Mucosa of stomach (tissue), 1 donor: ENCODE measurements around the gene HSPA4L.

Experiments
- H3K27me3 ChIP-seq: one replicate; pipeline ENCODE4 v1.7.0; 2013; ENCODE audit warnings: mild to moderate bottlenecking, low read length; ENCODE audit not compliant: control insufficient read depth, insufficient read depth
- H3K36me3 ChIP-seq: one replicate; pipeline ENCODE4 v1.7.0; 2013; ENCODE audit warnings: low read length; ENCODE audit not compliant: control insufficient read depth, insufficient read depth
- H3K4me1 ChIP-seq: one replicate; pipeline ENCODE4 v1.7.0; 2013; ENCODE audit warnings: mild to moderate bottlenecking, low read length; ENCODE audit not compliant: control insufficient read depth, insufficient read depth
- H3K4me3 ChIP-seq: one replicate; pipeline ENCODE4 v1.7.0; 2013; ENCODE audit warnings: low read length
- H3K9ac ChIP-seq: one replicate; pipeline ENCODE4 v1.7.0; 2013; ENCODE audit warnings: mild to moderate bottlenecking, low read length, moderate library complexity
- H3K9me3 ChIP-seq: one replicate; pipeline ENCODE4 v1.7.0; 2013; ENCODE audit warnings: mild to moderate bottlenecking, low read length, moderate library complexity; ENCODE audit not compliant: control insufficient read depth
- donor health status: Pancreatic carcinoma.

Gene HSPA4L

GRCh38 chr4:127791391-127791790 lies 9.3 kb downstream of the HSPA4L start:
- H3K36me3 ChIP-seq = no peaks in the 10 kb centered on the region
- no peaks in the 10 kb centered on the region for H3K9me3 ChIP-seq
- H3K27me3 ChIP-seq = no peaks in the 10 kb centered on the region
- no peak overlapping the region for H3K9ac ChIP-seq
- H3K4me3 ChIP-seq = no peak overlapping the region
- H3K4me1 ChIP-seq = no peaks in the 10 kb centered on the region

DNA sequence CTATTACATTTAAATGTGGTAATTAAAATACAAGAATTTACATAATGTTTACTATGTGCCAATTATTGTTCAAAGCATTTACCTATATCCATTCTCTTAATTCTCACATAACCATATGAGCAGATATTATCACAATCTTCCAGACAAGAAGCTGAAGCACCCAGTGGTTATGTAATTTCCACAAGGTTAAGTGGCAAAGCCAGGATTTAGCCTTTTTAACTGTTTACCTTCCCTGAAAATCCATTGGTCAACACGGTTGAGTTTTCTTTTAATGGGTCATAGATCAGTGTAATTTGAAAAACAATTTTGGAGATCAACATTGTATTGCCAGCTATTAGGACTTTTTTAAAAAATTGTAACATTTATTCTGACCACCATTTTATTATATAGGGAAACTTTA lies 11.4 kb downstream of the HSPA4L start:
- no peak overlapping the region for H3K9ac ChIP-seq
- H3K4me3 ChIP-seq = no peak overlapping the region
- no peaks in the 10 kb centered on the region for H3K27me3 ChIP-seq
- H3K9me3 ChIP-seq = no peaks in the 10 kb centered on the region
- no peaks in the 10 kb centered on the region for H3K4me1 ChIP-seq
- no peaks in the 10 kb centered on the region for H3K36me3 ChIP-seq

GRCh38 chr4:127799711-127800110 lies 17.6 kb downstream of the HSPA4L start:
- Histone ChIP-seq H3K4me1 (no peaks in the 10 kb centered on the region), H3K4me3 (no peak overlapping the region), H3K36me3 (no peaks in the 10 kb centered on the region), H3K9ac (no peak overlapping the region), H3K9me3 (no peaks in the 10 kb centered on the region), H3K27me3 (no peaks in the 10 kb centered on the region)

- H3K36me3 ChIP-seq = no peaks in the 10 kb centered on the region
- H3K9ac ChIP-seq = no peak overlapping the region
- H3K9me3 ChIP-seq = no peaks in the 10 kb centered on the region
- H3K4me1 ChIP-seq = no peaks in the 10 kb centered on the region
- H3K4me3 ChIP-seq = no peak overlapping the region
- no peaks in the 10 kb centered on the region for H3K27me3 ChIP-seq
Measured at GRCh38 chr4:127809173-127809800, 27.2 kb downstream of the HSPA4L start.

DNA sequence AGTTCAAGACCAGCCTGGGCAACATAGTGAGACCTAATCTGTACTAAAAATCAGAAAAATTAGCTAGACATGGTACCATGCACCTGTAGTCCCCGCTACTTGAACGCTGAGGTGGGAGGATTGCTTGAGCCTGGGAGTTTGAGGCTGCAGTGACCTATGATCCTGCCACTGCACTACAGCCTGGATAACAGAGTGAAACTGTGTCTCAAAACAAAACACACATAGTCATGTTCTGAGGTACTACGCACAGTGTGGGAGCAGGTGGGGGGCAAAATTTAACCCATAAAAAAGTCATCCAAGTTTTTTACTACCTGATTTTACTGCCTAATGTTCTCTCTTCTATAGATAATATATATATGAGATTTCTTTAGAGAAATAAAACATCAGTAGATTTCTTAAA lies 28.4 kb downstream of the HSPA4L start:
- no peak overlapping the region for H3K9ac ChIP-seq
- no peaks in the 10 kb centered on the region for H3K9me3 ChIP-seq
- H3K4me3 ChIP-seq = no peak overlapping the region
- H3K36me3 ChIP-seq = no peaks in the 10 kb centered on the region
- H3K4me1 ChIP-seq = no peaks in the 10 kb centered on the region
- H3K27me3 ChIP-seq = no peaks in the 10 kb centered on the region

DNA sequence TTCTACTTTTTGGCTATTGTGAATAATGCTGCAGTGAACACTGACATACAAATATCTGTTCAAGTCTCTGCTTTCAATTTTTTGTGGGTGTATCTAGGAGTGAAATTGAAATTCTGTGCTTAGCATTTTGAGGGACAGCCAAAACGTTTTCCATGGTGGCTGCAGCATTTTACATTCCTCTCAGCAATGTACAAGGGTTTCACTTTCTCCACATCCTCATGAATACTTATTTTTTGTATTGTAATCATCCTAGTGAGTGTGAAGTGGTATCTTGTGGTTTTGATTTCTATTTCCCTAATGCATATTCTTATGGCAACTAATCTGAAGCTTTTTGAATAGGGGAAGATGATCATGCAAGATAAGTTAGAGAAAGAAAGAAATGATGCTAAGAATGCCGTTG lies 40.3 kb downstream of the HSPA4L start:
- Histone ChIP-seq H3K36me3 (no peaks in the 10 kb centered on the region), H3K4me1 (no peaks in the 10 kb centered on the region), H3K9me3 (no peaks in the 10 kb centered on the region), H3K4me3 (no peak overlapping the region), H3K27me3 (no peaks in the 10 kb centered on the region), H3K9ac (no peak overlapping the region)

GRCh38 chr4:127828121-127828520 lies 46.0 kb downstream of the HSPA4L start:
- Histone ChIP-seq H3K4me3 (no peak overlapping the region), H3K9ac (no peak overlapping the region), H3K4me1 (no peaks in the 10 kb centered on the region), H3K36me3 (no peaks in the 10 kb centered on the region), H3K27me3 (no peaks in the 10 kb centered on the region), H3K9me3 (no peaks in the 10 kb centered on the region)

DNA sequence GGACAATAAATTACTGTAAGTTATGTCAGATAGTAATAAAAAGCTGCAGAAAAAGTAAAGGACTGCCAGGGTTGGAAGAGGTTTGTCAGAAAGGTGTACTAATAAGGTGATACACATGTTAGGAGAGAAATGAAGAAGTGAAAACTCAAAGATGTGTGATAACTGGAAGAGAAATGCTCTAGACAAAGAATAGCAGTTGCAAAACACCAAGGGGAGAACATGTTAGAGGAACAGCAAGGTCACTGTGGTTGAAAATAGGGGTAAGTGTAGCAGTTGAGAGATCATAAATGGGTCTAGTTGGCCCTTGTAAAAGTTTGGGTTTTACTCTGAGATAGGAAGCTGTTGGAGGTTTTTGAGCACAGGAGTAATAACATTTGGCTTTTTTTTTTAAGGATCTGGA lies 46.9 kb downstream of the HSPA4L start:
- H3K36me3 ChIP-seq = no peaks in the 10 kb centered on the region
- no peaks in the 10 kb centered on the region for H3K9me3 ChIP-seq
- no peaks in the 10 kb centered on the region for H3K4me1 ChIP-seq
- H3K27me3 ChIP-seq = no peaks in the 10 kb centered on the region
- H3K9ac ChIP-seq = no peak overlapping the region
- H3K4me3 ChIP-seq = no peak overlapping the region

GRCh38 chr4:127832585-127832984 lies 50.5 kb downstream of the HSPA4L start:
- no peaks in the 10 kb centered on the region for H3K9me3 ChIP-seq
- no peak overlapping the region for H3K4me3 ChIP-seq
- no peak overlapping the region for H3K9ac ChIP-seq
- no peaks in the 10 kb centered on the region for H3K27me3 ChIP-seq
- no peaks in the 10 kb centered on the region for H3K4me1 ChIP-seq
- H3K36me3 ChIP-seq = no peaks in the 10 kb centered on the region

- Histone ChIP-seq H3K36me3 (no peaks in the 10 kb centered on the region), H3K9ac (no peak overlapping the region), H3K27me3 (no peaks in the 10 kb centered on the region), H3K9me3 (no peaks in the 10 kb centered on the region), H3K4me3 (no peak overlapping the region), H3K4me1 (no peaks in the 10 kb centered on the region)
Measured at GRCh38 chr4:127843704-127844600, 61.8 kb downstream of the HSPA4L start.

GRCh38 chr4:127844601-127845116 lies 62.5 kb downstream of the HSPA4L start:
- Histone ChIP-seq H3K27me3 (no peaks in the 10 kb centered on the region), H3K9me3 (no peaks in the 10 kb centered on the region), H3K36me3 (no peaks in the 10 kb centered on the region), H3K9ac (no peak overlapping the region), H3K4me1 (no peaks in the 10 kb centered on the region), H3K4me3 (no peak overlapping the region)

- no peak overlapping the region for H3K4me3 ChIP-seq
- H3K36me3 ChIP-seq = no peaks in the 10 kb centered on the region
- H3K9me3 ChIP-seq = no peaks in the 10 kb centered on the region
- H3K4me1 ChIP-seq = no peaks in the 10 kb centered on the region
- H3K27me3 ChIP-seq = no peaks in the 10 kb centered on the region
- H3K9ac ChIP-seq = no peak overlapping the region
Measured at GRCh38 chr4:127846061-127846460, 63.9 kb downstream of the HSPA4L start.
